ENCODE results near the gene LCN10.
"Not testable (repeated sequence)": the region's sequence is repeated elsewhere in the genome, so short reads cannot be mapped to it uniquely, and the experiment has no call there.

The LCN10 gene

DNA sequence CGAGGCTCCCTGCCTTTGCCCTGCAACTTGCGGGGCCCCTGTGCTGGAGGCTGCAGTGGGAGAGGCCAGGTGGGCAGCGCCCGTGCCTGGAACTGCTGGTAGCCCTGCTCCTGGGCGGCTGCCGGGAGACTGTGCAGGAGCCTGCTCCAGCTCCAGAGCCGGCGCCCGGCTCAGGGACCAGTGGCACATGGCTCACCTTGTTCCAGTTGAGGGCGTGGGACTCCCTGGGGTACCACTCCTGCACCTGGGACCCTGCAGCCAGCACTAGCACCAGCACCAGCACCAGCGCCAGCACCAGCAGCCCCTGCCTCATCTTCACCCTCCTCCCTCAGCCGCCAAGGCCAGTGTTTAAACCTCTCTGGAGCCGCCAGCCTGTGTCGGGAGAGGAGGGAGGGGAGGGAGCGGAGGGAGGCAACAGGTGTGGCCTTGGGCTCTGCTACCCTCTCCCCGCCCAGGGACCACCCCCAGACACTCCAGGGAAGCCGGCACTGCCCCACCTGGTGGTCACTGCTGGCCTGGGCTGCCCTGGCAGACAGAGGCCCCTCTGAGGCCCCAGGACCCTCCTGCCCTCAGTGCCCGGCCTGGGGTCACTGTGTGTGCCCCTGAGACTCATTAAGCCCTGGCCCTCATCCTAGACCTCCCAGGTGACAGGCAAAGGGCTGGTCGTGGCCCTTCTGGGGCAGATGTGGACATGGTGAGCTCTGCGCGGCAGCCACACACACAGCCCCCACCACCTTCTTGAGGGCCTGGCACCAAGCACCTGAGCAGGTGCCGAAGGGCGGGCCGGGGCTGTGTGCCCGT, at the start of gene LCN10:
Gene LCN10, minus strand, starts transcription at position 350 of the 801 bp plus-strand sequence. Its CDS starts 37 bp downstream, at position 313.
- no peak for DNase-seq

DNA sequence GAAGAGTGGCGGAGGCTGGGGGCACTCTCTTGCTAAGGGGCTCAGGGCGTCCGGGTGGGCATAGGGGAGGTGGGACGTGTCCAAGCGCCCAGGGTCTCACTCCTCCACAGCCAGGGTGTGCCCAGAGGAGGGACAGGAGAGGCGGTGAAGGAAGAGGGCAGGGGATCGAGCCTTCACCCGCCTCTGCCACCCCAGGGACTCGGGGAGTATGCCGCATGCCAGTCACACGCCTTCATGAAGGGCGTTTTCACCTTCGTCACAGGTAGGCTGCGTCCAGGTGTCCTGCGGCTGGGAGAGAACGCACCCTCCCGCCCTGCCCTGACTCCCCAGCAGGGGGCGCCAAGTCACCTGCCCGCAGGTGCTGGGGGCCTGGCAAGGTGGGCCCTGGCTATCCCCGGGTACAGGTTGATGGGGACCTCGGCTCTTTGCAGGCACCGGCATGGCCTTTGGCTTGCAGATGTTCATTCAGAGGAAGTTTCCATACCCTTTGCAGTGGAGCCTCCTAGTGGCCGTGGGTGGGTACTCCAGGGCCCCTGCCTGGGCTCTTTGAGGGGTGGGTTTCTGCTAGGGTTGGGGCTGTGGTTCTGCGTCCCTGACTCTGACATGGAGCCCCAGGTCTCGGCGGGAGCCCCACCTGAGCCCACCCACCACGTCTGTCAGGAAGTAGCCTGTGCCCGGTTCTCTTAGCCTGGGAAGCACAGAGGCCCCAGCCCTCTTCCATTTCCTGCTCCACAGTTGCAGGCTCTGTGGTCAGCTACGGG, 49.0 kb upstream of the LCN10 start:
- no peak for DNase-seq

DNA sequence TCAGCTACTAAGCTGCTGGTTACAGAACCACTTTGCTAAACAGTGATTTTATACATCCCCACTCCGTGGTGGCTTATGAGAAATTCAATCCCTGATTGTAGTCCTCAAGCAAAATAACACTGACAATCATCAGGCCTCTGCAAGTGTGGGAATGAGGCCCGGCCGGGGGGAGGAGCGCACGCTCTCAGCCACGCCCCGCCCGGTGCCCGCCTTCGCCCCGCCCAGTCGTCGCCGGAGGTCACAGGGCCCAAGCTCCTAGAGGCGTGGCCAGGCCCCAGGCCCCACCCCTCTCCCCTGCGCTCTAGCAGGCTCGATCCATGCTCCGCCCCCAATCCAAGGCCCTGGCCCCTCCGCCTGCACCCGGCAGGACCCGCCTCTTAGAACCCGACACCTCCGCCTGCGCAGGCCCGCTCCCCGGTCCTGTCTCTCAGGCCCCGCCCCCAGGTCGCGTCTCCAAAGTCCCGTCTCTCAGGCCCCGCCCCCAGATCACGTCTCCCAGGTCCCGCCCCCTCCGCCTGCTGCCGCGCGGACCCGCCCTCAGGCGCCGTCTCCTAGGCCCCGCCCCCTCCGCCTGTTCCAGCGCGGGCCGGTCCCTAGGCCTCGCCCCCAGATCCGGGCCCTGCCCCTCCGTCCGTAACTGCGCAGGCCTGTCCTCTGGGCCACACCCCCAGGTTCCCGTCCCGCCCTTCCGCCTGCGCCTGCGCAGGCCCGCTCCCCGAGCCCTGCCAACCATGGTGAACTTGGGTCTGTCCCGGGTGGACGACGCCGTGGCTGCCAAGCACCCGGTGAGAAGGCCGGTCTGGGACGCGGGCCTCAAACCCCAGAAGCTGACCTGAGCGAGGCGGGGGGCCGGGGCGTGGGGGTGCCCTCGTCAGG, 48.1 kb upstream of the LCN10 start, which contains the start of gene TMEM141:
Gene TMEM141, plus strand, starts transcription at position 705 of the 876 bp plus-strand sequence. Its CDS starts 27 bp downstream, at position 732.
- DNase-seq: peak; percentile 99

DNA sequence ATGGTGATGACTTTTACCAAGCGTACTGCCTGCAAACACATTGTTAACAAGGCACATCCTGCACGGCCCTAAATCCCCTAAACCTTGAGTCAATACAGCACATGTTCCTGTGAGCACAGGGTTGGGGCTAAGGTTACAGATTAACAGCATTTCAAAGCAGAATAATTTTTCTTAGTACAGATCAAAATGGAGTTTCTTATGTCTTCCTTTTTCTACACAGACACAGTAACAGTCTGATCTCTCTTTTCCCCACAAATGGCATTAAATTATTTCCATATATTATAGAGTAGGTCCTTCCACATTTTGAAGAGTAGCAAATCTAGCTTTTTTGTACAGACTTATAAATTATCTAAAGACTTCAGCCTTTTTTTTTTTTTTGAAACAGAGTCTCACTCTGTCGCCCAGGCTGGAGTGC, 46.8 kb upstream of the LCN10 start:
- DNase-seq: no peak

GRCh38 chr9:136788644-136789522, 46.1 kb upstream of the LCN10 start:
- not testable (repeated sequence) for DNase-seq

DNA sequence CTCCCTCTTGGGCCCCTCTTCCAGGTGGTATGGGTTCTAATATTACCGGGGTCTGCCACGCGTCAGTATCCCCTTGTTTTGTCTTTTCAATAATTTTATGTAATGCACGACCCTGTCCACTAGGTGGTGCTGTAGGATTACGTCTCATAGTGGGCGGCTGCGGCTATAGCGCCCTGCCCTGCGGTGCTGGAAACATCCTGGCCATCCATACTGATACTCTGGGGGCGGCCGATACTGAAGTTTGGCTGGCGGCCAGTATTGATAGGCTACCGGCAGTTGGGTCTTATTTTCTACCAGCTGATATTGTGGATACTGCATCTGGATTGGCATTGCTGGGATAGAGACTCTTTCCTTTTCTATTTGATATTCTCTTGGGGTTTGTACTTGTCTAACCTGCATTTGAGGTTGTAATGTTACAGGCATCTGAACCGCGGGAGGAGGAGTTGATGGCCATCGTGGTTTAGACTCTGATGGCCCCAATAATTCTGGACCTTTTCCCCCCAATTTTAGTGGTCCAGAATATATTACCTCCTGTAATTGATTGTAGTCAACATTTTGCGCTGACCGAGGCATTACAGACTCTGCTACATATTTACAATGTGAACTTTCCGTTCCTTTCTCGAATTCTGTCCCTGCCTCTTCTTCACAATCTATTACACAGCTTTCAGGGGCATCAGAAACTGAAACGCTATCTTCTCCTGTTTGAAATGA, 45.1 kb upstream of the LCN10 start:
- peak; percentile 31 for DNase-seq

GRCh38 chr9:136786983-136787382, 44.2 kb upstream of the LCN10 start:
- DNase-seq: not testable (repeated sequence)

GRCh38 chr9:136786451-136786850, 43.7 kb upstream of the LCN10 start:
- DNase-seq: no peak

DNA sequence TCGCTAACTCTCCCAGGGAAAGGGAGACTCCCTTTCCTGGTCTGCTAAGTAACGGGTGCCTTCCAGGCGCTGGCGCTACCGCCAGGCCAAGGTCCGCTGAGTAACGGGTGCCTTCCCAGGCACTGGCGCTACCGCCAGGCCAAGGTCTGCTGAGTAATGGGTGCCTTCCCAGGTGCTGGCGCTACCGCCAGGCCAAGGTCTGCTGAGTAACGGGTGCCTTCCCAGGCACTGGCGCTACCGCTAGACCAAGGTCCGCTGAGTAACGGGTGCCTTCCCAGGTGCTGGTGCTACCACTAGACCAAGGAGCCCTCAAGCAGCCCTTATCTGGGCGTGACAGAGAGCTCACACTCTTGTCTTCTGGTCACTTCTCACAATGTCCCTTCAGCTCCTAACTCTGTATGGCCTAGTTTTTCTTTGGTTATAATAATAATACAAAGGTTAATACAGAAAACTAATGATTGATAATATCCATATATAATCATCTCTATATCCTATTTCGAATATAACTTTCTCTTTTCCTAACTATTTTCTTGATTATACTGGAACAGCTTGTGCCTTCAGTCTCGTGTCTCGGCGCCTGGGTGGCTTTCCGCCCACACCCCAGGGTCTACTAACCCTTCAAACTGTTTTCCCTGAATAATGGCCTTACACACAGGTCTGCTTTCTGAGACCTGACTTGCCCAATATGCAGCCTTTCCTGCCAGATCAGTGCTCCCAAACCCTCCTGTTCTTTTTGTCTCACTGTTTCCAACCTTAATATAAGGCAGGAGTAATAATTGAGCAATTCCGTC, 43.0 kb upstream of the LCN10 start:
- DNase-seq: not testable (repeated sequence)

GRCh38 chr9:136784997-136785361, 42.2 kb upstream of the LCN10 start:
- DNase-seq: no peak

GRCh38 chr9:136784249-136784996, 41.7 kb upstream of the LCN10 start:
- DNase-seq: no peak

DNA sequence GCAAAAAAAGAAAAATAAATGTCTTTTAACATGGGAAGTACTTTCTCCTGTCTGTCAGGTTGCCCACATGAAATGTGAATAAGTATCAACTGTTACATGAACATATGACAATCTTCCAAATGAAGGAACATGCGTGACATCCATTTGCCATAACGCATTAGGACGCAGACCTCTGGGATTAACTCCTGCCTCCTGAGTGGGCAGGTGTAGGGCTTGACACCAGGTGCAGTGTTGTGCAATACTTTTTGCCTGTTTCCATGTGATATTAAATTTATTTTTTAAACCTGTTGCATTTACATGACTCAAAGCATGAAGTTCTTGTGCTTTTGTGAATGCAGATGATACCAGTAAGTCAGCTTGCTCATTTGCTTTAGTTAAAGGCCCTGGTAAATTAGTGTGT, 39.7 kb upstream of the LCN10 start:
- DNase-seq: no peak

- no peak for DNase-seq
Observed at GRCh38 chr9:136779808-136780207, 37.1 kb upstream of the LCN10 start.

- DNase-seq: no peak
Observed at GRCh38 chr9:136777359-136777758, 34.6 kb upstream of the LCN10 start.

DNA sequence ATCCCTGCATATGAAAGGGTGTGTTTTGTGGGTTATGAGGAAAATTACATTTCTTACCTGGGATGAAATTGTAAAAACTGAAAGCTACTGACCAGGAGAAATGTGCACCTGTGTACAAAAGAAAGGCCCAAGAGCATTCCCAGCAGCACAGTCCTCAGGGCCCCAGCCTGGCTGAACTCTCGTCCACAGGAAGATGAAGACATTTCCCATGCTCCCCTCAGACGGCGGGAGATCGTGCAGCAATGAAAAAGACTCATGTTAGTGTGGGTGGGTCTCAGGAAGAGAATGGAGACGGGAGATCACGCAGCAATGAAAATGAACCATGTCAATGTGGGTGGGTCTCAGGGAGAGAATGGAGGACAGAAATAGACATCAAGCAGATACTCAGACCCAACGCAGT, 34.2 kb upstream of the LCN10 start:
- DNase-seq: no peak

DNA sequence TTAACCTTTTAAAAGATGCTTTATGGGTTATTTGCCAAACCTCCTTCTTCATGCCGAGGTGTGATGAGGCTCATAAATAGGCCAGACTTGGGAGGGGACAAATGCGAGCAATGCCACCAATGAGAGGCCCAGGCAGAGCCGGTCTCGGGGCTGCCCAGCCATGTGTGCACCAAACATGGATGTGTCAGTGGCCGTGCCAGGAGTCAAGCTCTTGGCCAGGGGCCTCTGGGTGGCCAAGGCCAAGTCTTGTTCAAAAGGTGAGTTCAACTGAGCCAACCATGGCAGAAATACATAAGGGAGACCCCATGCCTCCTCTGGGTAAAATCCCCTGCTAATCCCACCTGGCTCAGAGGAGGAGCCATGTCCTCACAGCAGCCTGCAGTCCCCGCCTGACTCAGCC, 32.5 kb upstream of the LCN10 start:
- DNase-seq: no peak

- no peak for DNase-seq
Observed at GRCh38 chr9:136774416-136775045, 31.8 kb upstream of the LCN10 start.

DNA sequence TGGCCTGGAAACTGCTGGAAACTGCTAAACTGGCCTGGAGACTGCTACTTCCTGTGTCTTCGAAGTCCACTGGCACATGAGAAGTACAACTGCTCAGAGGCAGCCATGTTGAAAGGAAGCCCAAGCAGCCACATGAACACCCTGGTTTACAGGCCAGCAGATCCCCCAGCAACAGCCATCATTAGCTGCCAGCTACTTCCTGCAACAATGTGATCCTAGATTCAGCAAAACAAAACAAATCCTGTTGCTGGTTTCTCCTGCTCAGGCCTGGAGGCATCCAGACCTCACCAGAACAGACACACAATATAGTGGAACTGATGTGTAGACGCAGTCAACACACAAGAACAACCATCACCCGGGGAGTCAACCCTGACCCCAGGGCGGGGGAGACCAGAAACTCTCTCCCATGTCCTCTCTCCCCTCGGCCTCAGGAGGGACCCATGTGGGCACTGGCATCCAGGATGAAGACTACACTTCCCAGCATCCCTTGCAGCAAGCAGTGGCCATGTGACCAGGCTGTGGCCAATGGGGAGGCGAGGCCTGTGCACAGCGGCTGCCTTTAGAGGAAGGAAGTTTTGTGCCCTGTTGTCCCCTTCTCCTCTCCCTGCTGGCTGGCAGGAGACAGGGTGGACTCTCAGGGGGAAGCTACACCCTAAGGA, 30.8 kb upstream of the LCN10 start:
- no peak for DNase-seq
